Measurements from ENCODE around the gene CLEC3B.

DNA sequence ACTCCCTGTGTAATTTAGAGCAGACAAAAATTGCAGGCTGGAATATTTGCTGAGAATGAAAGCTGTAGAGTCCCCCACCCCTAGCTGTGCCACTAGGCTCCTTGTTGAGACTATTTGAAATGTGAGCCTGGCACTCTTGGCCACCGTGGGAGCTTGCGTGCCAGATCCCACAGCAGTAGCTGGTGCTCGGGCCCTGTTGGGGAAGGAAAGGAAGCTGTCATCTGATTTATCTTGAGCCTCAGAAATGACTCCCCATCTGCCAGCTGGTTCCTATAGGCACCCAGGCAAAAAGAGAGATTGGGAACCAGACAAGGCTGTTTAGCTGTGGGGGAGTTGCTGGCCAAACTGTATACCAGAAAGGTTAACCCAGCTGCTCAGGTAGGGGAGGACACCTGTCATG is 23.4 kb upstream of the CLEC3B start:
- TF ChIP-seq, protein P1, sequence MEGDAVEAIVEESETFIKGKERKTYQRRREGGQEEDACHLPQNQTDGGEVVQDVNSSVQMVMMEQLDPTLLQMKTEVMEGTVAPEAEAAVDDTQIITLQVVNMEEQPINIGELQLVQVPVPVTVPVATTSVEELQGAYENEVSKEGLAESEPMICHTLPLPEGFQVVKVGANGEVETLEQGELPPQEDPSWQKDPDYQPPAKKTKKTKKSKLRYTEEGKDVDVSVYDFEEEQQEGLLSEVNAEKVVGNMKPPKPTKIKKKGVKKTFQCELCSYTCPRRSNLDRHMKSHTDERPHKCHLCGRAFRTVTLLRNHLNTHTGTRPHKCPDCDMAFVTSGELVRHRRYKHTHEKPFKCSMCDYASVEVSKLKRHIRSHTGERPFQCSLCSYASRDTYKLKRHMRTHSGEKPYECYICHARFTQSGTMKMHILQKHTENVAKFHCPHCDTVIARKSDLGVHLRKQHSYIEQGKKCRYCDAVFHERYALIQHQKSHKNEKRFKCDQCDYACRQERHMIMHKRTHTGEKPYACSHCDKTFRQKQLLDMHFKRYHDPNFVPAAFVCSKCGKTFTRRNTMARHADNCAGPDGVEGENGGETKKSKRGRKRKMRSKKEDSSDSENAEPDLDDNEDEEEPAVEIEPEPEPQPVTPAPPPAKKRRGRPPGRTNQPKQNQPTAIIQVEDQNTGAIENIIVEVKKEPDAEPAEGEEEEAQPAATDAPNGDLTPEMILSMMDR (tag by site-specific recombination; IDR thresholded peaks at IDR 0.05) = no peak
- TF ChIP-seq, protein P2, sequence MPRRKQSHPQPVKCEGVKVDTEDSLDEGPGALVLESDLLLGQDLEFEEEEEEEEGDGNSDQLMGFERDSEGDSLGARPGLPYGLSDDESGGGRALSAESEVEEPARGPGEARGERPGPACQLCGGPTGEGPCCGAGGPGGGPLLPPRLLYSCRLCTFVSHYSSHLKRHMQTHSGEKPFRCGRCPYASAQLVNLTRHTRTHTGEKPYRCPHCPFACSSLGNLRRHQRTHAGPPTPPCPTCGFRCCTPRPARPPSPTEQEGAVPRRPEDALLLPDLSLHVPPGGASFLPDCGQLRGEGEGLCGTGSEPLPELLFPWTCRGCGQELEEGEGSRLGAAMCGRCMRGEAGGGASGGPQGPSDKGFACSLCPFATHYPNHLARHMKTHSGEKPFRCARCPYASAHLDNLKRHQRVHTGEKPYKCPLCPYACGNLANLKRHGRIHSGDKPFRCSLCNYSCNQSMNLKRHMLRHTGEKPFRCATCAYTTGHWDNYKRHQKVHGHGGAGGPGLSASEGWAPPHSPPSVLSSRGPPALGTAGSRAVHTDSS (tag by site-specific recombination; IDR thresholded peaks at IDR 0.05) = no peak
- TF ChIP-seq ZNF658 (tag by site-specific recombination; IDR thresholded peaks at IDR 0.05) (no peak), ZNF585B (tag by site-specific recombination; IDR thresholded peaks at IDR 0.05) (no peak), ZNF184 (tag by site-specific recombination; IDR thresholded peaks at IDR 0.05) (no peak), ZNF596 (tag by site-specific recombination; IDR thresholded peaks at IDR 0.05) (no peak), KLF16 (tag by site-specific recombination; IDR thresholded peaks at IDR 0.05) (no peak), ZNF211 (tag by site-specific recombination; IDR thresholded peaks at IDR 0.05; ENCODE audit: low read depth) (no peak)
- TF ChIP-seq, protein P3, sequence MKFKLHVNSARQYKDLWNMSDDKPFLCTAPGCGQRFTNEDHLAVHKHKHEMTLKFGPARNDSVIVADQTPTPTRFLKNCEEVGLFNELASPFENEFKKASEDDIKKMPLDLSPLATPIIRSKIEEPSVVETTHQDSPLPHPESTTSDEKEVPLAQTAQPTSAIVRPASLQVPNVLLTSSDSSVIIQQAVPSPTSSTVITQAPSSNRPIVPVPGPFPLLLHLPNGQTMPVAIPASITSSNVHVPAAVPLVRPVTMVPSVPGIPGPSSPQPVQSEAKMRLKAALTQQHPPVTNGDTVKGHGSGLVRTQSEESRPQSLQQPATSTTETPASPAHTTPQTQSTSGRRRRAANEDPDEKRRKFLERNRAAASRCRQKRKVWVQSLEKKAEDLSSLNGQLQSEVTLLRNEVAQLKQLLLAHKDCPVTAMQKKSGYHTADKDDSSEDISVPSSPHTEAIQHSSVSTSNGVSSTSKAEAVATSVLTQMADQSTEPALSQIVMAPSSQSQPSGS (tag by site-specific recombination; IDR thresholded peaks at IDR 0.05; ENCODE audit: low read depth) = no peak
- TF ChIP-seq, protein P4, sequence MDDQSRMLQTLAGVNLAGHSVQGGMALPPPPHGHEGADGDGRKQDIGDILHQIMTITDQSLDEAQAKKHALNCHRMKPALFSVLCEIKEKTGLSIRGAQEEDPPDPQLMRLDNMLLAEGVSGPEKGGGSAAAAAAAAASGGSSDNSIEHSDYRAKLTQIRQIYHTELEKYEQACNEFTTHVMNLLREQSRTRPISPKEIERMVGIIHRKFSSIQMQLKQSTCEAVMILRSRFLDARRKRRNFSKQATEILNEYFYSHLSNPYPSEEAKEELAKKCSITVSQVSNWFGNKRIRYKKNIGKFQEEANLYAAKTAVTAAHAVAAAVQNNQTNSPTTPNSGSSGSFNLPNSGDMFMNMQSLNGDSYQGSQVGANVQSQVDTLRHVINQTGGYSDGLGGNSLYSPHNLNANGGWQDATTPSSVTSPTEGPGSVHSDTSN (CRISPR knock-in tag; IDR thresholded peaks at IDR 0.05) = no peak
- TF ChIP-seq, protein P5, sequence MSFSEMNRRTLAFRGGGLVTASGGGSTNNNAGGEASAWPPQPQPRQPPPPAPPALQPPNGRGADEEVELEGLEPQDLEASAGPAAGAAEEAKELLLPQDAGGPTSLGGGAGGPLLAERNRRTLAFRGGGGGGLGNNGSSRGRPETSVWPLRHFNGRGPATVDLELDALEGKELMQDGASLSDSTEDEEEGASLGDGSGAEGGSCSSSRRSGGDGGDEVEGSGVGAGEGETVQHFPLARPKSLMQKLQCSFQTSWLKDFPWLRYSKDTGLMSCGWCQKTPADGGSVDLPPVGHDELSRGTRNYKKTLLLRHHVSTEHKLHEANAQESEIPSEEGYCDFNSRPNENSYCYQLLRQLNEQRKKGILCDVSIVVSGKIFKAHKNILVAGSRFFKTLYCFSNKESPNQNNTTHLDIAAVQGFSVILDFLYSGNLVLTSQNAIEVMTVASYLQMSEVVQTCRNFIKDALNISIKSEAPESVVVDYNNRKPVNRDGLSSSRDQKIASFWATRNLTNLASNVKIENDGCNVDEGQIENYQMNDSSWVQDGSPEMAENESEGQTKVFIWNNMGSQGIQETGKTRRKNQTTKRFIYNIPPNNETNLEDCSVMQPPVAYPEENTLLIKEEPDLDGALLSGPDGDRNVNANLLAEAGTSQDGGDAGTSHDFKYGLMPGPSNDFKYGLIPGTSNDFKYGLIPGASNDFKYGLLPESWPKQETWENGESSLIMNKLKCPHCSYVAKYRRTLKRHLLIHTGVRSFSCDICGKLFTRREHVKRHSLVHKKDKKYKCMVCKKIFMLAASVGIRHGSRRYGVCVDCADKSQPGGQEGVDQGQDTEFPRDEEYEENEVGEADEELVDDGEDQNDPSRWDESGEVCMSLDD (tag by site-specific recombination; IDR thresholded peaks at IDR 0.05) = no peak
- TF ChIP-seq, protein P6, sequence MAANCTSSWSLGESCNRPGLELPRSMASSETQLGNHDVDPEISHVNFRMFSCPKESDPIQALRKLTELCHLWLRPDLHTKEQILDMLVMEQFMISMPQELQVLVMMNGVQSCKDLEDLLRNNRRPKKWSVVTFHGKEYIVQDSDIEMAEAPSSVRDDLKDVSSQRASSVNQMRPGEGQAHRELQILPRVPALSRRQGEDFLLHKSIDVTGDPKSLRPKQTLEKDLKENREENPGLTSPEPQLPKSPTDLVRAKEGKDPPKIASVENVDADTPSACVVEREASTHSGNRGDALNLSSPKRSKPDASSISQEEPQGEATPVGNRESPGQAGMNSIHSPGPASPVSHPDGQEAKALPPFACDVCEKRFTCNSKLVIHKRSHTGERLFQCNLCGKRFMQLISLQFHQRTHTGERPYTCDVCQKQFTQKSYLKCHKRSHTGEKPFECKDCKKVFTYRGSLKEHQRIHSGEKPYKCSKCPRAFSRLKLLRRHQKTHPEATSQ (tag by site-specific recombination; IDR thresholded peaks at IDR 0.05) = no peak
- TF ChIP-seq, protein P7, sequence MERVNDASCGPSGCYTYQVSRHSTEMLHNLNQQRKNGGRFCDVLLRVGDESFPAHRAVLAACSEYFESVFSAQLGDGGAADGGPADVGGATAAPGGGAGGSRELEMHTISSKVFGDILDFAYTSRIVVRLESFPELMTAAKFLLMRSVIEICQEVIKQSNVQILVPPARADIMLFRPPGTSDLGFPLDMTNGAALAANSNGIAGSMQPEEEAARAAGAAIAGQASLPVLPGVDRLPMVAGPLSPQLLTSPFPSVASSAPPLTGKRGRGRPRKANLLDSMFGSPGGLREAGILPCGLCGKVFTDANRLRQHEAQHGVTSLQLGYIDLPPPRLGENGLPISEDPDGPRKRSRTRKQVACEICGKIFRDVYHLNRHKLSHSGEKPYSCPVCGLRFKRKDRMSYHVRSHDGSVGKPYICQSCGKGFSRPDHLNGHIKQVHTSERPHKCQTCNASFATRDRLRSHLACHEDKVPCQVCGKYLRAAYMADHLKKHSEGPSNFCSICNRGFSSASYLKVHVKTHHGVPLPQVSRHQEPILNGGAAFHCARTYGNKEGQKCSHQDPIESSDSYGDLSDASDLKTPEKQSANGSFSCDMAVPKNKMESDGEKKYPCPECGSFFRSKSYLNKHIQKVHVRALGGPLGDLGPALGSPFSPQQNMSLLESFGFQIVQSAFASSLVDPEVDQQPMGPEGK (tag by site-specific recombination; IDR thresholded peaks at IDR 0.05) = no peak
- TF ChIP-seq, protein P8, sequence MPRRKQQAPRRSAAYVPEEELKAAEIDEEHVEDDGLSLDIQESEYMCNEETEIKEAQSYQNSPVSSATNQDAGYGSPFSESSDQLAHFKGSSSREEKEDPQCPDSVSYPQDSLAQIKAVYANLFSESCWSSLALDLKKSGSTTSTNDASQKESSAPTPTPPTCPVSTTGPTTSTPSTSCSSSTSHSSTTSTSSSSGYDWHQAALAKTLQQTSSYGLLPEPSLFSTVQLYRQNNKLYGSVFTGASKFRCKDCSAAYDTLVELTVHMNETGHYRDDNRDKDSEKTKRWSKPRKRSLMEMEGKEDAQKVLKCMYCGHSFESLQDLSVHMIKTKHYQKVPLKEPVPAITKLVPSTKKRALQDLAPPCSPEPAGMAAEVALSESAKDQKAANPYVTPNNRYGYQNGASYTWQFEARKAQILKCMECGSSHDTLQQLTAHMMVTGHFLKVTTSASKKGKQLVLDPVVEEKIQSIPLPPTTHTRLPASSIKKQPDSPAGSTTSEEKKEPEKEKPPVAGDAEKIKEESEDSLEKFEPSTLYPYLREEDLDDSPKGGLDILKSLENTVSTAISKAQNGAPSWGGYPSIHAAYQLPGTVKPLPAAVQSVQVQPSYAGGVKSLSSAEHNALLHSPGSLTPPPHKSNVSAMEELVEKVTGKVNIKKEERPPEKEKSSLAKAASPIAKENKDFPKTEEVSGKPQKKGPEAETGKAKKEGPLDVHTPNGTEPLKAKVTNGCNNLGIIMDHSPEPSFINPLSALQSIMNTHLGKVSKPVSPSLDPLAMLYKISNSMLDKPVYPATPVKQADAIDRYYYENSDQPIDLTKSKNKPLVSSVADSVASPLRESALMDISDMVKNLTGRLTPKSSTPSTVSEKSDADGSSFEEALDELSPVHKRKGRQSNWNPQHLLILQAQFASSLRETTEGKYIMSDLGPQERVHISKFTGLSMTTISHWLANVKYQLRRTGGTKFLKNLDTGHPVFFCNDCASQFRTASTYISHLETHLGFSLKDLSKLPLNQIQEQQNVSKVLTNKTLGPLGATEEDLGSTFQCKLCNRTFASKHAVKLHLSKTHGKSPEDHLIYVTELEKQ (tag by site-specific recombination; IDR thresholded peaks at IDR 0.05; ENCODE audit: borderline replicate concordance) = no peak
